Measurements from ENCODE around the gene SYNE1.
"Not testable (repeated sequence)": the region's sequence is repeated elsewhere in the genome, so short reads cannot be mapped to it uniquely, and the experiment has no call there.

SYNE1 gene

DNA sequence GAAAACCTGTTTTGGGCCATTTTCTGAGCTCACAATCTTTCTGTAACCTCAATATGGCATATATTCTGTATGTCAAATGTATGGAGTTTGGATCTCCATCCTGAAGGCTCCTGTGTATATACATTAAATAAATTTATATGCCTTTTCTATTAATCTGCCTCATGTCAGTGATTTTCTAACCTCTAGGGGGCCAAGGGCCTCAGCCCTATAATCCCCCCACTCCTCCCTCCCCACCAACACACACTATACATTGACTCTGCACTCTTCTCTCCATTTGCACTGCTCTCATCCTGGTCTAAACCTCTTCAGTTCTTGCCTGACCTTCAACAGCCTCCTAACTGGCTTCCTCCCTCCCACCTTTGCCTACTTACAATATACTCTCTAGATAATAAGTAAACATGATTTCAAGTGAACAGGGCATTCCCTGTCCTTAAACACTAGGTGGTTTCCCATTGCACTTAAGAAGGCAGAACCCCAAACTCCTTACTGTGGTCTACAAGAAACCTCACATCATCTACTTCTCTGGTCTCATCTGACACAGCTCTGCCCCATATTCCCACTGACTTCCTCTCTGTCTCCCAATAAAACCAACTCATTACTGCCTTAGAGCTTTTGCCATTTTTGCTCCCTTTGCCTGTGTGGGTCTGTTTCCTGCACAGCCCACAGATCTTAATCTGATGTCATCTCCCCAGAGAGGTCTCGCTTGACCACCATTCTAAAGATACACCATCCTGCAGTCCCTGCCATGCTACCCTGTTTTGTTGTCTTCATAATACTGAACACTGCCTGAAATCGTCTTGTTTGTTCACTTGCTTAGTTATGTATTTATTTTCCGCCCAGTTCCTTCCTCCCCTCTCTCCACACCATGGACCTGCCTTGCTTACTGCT lies 213.7 kb downstream of the SYNE1 start:
- DNase-seq (ENCODE audit: low spot score), result no peak

- not testable (repeated sequence) for DNase-seq (ENCODE audit: low spot score)
Measured at GRCh38 chr6:152421496-152421895, 215.7 kb downstream of the SYNE1 start.

DNA sequence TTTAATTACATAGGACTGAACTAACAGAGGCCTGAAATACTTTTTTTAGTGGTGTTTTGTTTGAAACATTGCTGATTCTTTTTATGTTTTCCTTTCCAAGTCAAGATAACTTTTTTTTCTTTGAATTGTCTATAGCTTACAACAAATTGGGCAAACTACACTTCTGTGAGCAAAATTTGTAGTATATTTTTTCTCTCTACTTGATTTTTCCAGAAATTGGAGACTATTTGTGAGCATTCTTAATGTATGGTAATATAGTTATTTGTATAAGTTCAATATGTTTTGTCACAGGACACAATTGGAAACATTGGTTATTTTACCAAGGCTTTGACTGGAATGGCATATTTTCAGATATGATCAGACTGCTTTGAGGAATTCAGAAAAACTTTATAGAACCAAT lies 216.5 kb downstream of the SYNE1 start:
- DNase-seq (ENCODE audit: low spot score), result no peak

GRCh38 chr6:152418551-152418950 lies 218.6 kb downstream of the SYNE1 start:
- no peak for DNase-seq (ENCODE audit: low spot score)

DNA sequence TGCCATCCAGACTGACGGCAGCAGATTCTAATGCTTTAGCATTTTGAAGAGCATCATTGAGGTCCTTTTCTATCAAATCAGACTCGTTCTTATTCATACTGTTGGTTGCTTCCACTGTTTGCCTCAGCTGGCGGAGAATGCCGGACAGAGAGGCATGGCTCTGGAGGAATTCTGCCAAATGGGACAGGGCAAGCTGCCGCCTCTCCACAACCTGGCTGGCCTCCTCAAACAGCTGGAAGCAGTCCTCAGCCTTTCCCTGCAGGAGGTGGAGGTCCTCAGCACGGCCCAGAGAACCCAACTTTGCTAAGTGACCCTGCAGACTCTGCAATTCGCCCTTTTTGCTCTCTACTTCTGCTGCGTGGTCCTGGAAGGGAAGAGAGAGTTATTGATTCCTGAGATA lies 220.5 kb downstream of the SYNE1 start:
- DNase-seq (ENCODE audit: low spot score), result peak; percentile 9

DNA sequence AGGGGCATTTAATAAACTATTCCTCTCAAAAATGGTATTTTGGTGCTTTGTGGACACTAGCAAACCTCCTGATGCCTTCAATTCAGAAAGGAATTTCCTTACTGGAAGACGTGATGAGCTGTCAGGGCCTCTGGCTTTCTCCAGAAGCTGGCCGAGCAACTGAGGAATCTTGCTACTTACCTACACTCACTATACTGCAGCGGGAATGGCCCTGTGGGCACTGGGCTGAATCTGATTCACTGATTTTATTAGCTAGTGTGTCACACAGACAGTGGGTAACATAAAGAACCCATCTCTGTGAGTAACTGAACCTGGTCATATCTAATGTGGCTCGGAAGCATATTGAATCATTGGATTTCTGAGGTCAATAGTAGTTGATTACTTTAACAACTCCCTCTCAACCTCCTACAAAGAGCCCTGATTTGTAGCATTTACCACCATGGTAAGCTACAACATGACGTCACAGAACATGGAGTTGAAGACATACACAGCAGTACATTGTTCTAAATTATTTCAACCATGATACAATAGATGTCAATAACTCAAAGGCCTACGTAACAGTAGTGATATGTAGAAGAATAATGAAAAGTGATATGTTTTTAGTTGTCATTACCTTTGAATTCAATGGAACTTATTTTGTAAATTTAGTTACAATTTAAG lies 232.1 kb downstream of the SYNE1 start:
- DNase-seq (ENCODE audit: low spot score), result no peak

DNA sequence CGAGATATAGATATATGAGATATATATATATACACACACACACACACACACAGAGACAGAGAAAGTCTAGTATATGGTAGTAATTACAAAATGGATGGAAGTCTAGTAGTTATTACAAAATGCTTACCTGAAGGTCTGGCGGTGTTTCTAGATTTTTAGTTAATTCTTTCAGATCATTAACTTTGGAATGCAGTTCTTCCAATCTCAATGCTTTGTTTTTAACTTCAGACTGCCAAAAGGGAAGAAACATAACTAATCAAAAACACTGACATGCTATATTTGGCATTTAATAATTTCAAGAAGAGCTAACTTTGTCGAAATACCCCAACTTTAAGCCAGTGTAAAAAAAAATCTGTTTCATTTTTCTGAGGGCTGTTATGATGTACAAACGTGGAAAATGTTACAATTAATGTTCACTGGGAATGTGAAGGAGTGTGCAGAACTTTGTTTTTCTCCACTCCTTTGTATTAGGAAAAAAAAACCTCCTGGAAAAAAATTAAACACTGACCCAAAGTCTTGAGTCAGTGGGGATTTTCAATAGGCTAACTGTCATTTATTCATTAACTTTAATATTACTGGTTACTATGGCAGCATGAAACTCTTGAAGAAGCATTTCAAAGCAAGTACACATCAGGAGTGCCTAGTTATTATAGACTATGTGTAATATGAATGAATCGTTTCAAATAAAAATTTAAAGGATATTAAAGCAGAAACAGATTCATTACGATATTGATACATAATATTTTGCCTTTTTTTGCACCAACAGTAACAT lies 232.9 kb downstream of the SYNE1 start:
- DNase-seq (ENCODE audit: low spot score), result no peak

- no peak for DNase-seq (ENCODE audit: low spot score)
Measured at GRCh38 chr6:152402791-152403190, 234.4 kb downstream of the SYNE1 start.

DNA sequence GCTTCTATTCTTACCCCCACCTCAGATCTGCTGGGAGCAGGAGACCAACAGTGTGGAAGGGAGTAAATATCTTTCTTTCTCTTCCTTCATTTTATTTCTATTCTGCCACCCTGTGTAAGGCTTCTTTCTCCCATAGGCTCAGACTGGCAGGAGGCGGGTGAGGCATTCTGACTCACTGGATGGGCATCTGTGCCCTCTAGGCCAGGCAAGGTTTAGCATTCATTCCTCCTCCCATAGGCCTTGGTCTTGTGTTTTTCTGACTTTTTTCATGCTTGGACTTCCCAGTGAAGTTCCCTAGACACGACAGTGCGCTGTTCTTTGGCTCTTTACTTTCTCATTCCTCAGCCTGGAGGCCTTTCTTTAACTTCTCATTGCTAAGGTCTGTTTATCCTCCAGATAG lies 235.2 kb downstream of the SYNE1 start:
- DNase-seq (ENCODE audit: low spot score), result no peak

DNA sequence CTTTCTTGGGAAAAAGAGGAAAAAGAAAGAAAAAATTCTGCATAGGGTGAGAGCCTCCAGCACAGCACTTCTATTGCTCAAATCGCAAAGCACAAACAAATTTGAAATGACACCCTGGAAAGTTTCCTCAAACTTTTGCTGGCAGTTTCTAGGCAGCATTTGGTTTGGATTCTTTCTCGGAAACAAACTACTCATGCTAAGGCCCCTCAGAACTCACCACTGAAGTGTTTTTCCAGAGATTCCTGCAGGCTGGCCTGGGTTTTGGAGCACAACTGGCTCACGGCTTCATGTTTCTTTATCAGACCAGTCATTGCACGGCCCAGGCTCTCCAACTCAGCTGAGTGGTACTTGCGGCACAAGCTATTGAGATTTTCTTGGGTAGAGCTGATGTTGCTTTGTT lies 237.8 kb downstream of the SYNE1 start:
- no peak for DNase-seq (ENCODE audit: low spot score)

DNA sequence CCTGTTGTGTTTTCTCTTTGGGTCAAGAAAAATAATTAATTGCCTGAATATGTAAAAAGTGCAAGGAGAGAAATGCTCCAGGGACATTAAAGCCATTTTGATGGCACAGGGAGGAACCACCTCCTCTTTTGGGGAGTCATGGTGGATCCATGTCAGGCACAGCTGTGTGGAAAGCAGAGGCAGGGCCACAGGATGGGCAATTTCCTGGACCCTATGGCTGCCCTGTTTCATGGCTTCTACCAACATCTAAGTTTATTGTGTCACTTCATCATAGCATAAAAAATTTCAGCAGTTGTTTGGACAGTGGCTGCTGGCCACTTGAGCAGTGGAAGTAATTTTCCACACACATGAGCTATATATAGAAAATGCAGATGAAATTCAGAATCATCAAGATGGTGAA lies 238.2 kb downstream of the SYNE1 start:
- DNase-seq (ENCODE audit: low spot score), result no peak

- DNase-seq (ENCODE audit: low spot score), result no peak
Measured at GRCh38 chr6:152398316-152398715, 238.8 kb downstream of the SYNE1 start.

GRCh38 chr6:152394303-152394702 lies 242.9 kb downstream of the SYNE1 start:
- DNase-seq (ENCODE audit: low spot score), result no peak

DNA sequence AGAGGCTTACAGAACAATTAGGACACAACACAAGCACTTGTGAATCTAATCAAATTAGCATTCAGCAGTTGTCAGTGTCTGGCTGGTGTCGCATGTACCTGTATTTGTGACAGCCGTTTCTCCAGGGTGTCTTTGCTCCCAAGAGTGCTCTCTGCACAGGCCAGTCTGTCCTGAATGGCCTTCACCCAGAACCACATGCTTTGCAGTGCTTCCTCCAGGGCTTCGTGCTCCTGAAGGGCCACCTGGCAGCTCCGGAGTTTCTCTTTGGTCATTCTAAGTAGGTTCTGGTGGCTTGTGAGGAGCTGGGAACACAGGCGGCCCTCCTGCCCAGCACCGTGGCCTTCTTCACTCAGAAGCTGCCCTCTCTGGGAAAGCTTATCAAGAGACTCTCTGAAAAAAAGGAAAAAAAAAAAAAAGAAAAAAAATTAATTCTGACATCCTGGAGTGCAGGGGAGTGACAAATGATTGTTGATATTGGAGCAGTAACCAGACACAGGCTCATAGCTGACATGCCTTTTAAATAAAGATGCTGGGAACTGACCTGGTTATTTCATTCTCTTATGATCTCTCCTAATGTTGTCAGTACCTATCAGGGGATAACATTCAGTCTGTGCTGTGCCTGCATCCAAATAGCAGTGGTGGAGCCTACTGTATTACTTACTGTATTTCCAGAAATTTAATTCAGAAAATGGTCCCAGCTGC lies 245.8 kb downstream of the SYNE1 start:
- DNase-seq (ENCODE audit: low spot score), result no peak

DNA sequence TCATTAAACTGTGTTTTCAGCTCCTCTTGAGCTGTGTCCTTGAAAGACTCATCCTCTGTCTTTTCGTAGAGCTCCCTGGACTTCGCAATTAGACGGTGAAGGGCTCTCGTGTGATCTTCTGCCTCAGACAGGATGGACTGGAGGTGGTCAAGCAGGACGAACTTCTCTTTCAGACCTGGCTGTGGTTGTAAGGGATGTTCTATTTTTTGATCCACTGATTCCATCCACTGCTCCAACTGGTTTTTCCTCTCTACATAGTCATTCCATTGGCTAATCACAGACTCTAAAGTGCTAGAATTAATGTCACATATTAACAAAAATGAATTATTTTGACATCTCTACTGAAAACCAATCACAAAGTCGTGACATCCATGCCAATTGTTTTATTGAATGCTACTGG lies 250.1 kb downstream of the SYNE1 start:
- DNase-seq (ENCODE audit: low spot score), result no peak

DNA sequence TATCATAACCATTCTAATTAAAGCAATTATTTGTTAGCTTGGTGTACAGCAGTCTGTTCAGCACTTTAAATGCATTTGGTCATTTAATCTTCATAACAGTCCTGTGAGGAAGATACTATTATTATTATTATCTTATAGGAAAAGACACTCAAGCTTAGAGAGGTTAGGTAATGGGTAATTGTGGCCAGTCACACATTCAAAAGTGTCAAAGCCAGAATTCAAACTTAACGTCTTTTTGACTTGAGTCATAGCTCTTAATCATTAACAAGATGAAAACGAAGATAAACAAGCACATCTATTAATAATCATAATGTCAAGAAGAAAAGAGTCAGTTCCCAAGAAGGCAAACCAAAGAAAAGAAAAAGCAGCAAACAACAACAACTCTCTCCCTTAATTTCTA lies 251.0 kb downstream of the SYNE1 start:
- no peak for DNase-seq (ENCODE audit: low spot score)

DNA sequence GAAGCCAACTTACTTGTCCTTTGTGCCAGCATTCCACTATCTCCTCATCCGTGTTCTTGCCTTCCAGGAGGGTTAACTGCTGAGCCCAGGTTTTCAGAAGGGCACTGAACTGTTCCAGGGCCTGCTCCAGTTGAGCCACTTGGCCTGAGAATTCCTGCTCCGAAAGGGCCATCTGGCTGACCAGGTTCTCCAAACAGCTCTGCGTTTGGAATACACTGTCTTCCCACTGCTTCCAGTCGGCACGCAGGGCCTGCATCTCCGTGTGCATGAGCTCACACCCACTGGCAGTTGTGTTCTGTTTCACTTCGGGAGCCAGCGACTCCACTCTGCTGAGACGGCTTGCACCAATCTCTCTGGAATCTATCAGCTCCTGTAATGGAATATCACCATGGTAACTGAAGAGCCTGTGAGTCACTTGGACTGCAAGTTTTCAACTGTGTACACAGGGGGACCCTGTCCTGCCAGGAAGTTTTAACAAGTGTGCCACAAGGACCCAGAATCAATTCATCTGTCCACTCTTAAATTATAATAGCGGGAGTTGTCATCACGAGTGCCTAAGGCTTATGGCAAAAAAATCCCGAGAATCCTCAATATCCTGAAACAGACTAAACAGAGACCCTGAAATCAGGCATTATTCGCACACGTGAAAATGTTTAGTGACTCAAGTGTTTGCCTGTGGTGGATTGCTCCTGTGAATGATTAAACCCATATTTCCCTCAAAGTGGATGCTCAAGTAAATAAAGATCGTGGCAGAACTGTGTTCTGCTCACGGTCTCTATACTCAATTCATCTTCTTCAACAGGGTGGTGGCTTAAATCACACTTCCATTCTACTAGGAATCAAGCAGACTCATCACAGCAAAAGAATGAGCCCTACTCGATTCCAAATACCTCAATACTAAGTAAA lies 255.9 kb downstream of the SYNE1 start:
- DNase-seq (ENCODE audit: low spot score), result peak; percentile 47

DNA sequence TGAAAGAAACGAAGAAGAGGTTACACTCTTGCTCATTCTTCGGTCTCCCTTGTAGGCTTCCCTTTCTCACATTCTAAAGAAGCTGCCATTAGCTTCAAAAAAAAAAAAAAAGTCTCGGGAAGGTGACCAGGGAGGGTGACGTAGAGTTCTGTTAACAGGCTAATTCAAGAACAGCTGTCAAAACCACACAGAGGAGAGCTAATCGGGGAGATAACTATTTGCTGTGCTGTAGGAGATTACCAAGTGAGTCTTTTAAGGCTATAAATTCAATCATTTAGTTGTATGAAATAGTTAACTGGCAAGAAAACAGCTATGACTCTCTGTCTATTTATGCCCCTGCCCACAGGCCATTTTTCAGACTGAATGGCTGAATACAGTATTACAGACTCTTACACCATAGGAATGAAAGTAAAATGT lies 256.8 kb downstream of the SYNE1 start:
- DNase-seq (ENCODE audit: low spot score), result peak; percentile 33

DNA sequence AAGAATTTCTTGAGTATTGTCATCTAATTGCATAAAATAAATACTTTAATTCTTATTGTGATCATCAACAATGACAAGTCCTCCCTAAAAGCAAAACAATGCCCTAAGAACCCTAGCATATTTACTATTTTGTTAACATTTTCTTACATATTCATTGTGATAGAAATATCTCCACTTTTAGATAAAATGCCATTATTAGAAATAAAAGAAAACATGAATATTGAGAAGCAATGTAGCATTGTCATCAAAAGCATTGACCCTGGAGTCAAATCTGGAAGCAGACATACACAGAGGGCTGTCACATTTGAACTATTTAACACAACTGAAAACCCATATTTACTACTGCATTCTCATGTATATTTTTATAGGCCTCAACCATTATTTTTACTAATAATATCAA lies 257.7 kb downstream of the SYNE1 start:
- no peak for DNase-seq (ENCODE audit: low spot score)

- peak; percentile 37 for DNase-seq (ENCODE audit: low spot score)
Measured at GRCh38 chr6:152378169-152378568, 259.0 kb downstream of the SYNE1 start.

DNA sequence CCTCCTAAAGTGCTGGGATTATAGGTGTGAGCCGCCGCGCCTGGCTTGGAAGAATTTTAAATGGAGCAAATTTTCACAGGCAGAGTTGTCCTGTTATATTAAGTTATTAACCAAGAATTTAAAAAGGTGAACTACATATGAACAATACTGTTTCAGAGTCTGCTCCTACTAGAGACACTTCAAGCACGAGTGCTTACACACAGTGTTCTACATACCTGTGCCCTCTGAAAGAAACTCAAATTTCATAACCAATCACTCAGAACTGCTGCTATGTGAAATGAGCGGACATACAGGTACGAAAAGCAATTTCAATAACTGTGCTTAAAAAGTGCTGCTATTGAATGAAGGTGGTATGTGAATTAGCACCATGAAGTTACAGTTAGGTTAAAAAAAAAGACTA lies 262.0 kb downstream of the SYNE1 start:
- no peak for DNase-seq (ENCODE audit: low spot score)
